ENCODE measurements around the gene STK17A.
"Not testable (repeated sequence)": the region's sequence is repeated elsewhere in the genome, so short reads cannot be mapped to it uniquely, and the experiment has no call there.

The STK17A gene

GRCh38 chr7:43594020-43594419 is 11.1 kb downstream of the STK17A start:
- no peak for FAIRE-seq
- no peak for DNase-seq (ENCODE audit: insufficient read length, low spot score)
- TF ChIP-seq, protein P1, sequence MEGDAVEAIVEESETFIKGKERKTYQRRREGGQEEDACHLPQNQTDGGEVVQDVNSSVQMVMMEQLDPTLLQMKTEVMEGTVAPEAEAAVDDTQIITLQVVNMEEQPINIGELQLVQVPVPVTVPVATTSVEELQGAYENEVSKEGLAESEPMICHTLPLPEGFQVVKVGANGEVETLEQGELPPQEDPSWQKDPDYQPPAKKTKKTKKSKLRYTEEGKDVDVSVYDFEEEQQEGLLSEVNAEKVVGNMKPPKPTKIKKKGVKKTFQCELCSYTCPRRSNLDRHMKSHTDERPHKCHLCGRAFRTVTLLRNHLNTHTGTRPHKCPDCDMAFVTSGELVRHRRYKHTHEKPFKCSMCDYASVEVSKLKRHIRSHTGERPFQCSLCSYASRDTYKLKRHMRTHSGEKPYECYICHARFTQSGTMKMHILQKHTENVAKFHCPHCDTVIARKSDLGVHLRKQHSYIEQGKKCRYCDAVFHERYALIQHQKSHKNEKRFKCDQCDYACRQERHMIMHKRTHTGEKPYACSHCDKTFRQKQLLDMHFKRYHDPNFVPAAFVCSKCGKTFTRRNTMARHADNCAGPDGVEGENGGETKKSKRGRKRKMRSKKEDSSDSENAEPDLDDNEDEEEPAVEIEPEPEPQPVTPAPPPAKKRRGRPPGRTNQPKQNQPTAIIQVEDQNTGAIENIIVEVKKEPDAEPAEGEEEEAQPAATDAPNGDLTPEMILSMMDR (IDR thresholded peaks at IDR 0.05; ENCODE audit: insufficient read depth, missing control alignments): no peak

GRCh38 chr7:43596426-43596825 is 13.5 kb downstream of the STK17A start:
- DNase-seq (ENCODE audit: insufficient read length, low spot score); FAIRE-seq: not testable (repeated sequence)

DNA sequence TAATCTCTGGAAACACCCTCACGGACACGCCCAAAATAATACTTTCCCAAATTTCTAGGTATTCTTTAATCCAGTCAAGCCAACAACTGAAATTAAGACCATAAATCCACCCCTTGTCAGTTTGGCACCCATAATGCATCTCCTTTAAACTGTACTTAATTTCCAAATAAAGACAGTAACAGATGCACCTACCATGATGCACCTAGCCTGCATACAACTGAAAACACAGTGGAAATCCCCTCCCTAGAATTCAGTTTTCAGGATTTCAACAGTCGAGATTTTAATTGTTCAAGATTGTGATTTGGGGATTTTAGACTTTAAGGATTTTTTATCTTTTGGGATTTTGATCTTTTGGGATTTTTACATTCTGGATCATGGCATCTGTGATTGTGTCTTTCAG is 17.1 kb downstream of the STK17A start:
- TF ChIP-seq, protein P1 (IDR thresholded peaks at IDR 0.05; ENCODE audit: insufficient read depth, missing control alignments): no peak
- FAIRE-seq (no peak), DNase-seq (ENCODE audit: insufficient read length, low spot score) (no peak)

DNA sequence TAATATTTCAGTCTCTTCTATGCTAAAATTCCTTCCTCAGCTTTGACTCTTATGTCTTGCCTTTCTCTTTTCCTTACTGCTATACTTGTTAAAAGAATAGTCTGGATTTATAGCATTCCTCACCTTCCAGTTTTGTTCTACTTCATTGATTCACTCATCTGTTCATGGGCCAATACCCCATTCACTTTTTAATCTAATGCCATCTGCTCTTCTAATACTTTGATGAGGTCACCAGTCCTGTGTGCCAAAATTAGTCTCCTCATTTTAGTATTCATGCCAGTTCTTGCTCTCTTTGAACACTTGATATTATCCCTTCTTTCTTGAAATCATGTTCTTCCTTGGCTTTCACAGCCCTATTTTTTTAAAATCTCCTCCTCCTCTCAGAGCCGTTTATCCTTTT is 19.3 kb downstream of the STK17A start:
- no peak for DNase-seq (ENCODE audit: insufficient read length, low spot score)
- FAIRE-seq: no peak
- TF ChIP-seq, protein P1 (IDR thresholded peaks at IDR 0.05; ENCODE audit: insufficient read depth, missing control alignments): no peak

DNA sequence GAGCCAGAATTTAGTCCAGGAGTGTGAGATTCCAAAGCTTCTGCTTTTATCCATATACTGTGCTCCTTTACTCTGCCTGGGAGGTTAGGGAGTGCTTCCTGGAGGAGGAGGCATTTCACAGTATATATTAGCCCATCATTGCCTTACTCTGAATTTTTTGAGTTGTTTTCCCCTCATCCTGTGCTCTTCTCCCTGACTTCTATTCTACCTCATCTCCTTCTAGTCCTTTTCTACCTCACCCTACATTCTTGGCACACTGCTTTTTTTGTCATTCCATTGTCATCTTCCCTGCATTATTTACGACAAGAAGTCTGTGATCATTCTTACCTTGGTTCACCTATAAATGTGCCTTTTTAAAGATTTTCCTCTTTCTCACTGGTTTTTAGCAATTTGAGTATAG is 21.3 kb downstream of the STK17A start:
- TF ChIP-seq, protein P1 (IDR thresholded peaks at IDR 0.05; ENCODE audit: insufficient read depth, missing control alignments): no peak
- DNase-seq (ENCODE audit: insufficient read length, low spot score): no peak
- FAIRE-seq: no peak

DNA sequence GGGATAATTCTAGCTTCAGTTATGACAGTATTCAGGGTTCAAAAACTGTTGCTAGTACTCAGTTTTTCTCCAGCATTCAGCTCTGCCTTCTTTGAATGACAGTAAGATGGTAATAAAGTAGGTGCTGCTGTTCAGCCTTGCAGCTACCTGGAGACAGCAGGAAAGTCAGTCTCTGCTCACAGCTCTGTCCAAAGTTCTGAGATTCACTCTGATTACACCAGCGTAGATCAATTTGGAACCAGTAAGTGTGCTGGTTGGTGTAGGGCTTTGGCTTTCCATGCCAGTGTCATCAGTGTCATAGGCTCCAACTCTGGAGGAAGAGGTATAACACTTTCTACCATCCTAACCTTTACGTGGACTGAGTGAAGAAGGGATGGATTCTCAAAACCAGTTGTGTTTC is 26.2 kb downstream of the STK17A start:
- TF ChIP-seq, protein P1 (IDR thresholded peaks at IDR 0.05; ENCODE audit: insufficient read depth, missing control alignments): no peak
- FAIRE-seq (no peak), DNase-seq (ENCODE audit: insufficient read length, low spot score) (no peak)

- FAIRE-seq: no peak
- TF ChIP-seq, protein P1 (IDR thresholded peaks at IDR 0.05; ENCODE audit: insufficient read depth, missing control alignments): no peak
- DNase-seq (ENCODE audit: insufficient read length, low spot score): no peak
Observed at GRCh38 chr7:43612128-43612527, 29.2 kb downstream of the STK17A start.
